Measurements from ENCODE around the gene AP2A2.
A peak's percentile ranks its signal among the peaks of the same experiment; 100 is the strongest.

Gene AP2A2

DNA sequence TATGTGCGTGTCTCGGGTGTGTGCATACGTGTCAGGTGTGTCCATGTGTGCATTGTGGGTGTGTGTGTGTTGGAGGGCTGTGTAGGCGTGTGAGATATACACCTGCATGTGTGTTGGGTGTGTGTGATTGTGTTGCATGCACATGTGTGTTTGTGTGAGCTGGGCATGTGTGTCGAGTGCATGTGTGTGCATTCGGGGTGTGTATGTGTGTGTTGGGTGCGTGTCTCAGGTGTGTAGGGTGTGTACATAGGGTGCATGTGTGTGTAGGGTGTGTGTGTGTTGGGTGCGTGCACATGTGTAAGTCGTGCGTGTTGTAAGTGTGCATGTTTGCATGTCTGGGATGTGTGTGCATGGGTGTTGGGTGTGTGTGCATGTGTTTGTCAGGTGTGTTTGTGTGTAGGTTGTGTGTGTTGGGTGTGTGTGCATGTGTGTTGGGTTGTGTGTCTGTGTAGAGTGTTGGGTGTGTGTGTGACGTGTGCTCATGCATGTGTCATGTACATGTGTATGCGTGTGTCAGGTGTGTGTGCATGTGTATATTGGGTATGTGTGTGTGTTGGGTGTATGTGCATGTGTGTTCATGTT lies 106.7 kb downstream of the AP2A2 start:
- no peak for DNase-seq

DNA sequence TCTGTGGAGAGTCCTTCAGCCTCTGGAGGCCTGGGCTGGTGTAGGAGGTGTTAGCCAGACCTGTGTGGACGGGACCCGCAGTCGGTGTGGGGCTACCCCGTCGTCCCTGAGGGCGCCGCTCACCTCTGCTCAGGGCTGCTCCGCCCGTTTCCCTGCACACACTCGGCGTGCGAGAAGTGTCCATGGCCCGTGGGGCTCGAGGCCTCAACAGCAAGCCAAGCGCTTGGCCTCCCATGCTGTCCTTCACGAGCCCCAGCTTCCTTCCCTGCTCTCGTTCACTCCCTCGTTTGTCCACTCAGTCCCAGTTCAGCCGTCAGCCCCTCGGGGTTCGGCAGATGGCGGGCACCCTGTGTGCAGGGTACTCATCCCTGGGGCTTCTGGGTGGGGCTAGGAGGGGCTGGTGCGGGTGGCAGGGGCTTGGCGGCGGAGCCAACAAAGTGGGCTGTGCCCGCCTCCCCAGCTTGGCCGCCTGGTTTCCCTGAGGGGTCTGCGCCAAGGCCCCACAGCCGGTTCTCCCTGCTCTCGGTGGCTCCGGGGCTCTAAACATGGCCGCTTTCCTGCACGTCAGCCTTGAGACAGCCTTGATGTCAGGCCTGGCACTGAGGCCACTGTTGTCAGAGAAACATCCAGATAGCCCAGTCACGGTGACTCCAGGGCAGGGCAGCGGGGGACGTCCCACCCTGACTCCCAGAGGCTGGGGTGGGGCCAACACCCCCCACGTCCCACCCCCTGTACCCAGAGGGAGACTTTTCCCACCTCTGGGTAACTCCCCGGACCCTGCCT lies 107.5 kb downstream of the AP2A2 start:
- DNase-seq: no peak

DNA sequence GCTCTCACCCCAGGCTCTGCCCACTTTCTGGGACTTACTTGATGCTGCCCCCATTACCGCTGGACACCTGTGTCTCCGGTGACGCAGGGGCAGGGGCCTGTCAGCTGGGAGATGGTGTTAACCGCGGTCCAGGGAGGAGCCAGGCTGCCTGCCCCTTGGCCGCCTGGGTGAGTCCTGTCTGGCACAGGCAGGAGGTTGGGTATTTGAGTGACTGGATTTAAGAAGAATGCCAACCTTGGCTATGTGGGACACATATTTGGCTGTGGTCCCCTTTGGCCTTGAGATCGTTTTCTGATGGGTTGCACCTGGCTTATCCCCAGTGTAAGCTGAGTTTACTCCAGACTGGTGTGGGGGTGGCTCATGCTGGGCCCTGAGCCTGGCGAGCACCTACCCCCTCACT lies 108.3 kb downstream of the AP2A2 start:
- DNase-seq: no peak

DNA sequence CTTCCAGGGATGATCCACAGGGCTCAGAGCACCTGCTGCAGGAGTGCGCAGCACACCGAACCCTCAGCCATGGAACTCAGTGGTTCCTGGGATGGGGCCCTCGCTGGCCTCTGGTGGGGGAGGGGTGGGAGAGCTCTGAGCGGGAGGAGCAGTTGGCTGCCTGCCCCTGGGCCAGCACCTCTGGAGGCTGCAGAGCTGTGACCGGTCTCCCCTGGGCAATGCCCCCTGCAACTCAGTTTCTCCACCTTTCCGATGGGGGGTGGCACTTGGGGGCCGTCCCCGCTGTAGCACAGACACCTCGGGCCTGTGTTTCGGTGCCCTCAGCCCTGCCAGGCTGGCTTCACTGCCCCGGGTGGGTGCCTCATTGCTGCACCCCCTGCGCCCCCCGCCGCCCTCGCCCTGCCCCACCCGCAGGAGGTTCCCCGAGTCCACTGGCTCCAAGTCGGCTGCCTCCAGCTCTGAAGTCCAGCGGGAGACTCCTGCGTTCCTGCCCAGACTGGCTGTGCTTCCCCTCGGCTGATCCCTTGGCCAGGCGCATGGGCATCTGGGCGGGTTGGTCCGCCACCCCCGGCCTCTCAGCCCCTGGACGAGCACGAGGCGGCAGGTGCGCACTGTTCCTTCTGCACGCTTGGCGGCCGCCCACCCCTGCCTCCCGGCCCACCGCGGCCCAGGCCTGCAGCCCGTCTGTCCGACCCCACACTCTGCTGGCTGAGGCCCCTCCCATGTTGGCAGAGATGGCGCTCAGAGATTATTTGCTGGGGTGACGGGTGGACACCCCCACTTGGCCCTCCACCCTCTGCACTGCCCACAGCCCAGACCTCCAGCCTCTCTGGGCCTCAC lies 109.0 kb downstream of the AP2A2 start:
- DNase-seq: no peak

DNA sequence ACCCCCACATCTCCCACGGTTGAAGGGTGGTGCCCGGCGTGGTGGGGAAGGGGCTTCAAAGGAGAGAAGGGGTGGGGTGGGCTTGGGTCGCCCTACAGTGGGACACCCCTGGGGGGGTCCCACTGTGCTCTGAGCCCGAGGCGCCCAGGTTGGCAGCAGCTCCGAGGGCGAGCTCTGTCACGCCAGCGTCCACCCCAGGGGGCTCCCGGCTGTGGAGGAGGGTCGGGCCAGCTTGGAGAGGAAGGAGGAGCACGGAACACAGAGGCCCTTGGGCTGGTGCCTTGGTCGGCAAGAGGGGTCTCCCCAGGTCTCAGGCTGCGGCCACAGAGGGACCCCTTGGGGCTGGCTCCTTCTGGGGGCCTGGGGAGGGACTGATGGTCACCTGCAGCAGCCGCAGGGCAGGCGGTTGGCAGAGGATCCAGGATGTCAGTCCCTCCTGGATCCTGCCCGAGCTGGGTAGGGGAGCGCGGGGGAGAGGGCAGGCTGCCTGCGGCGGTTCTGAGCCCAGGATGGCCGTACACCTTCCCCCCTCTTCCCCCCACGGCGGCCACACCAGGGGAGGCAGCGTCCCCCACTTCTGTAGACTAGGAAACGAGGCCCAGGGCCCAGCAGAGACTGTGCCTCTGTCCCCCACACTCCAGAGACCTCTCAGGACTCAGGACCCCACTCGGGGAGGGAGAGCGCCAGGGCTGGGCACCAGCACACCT lies 110.1 kb downstream of the AP2A2 start:
- no peak for DNase-seq

DNA sequence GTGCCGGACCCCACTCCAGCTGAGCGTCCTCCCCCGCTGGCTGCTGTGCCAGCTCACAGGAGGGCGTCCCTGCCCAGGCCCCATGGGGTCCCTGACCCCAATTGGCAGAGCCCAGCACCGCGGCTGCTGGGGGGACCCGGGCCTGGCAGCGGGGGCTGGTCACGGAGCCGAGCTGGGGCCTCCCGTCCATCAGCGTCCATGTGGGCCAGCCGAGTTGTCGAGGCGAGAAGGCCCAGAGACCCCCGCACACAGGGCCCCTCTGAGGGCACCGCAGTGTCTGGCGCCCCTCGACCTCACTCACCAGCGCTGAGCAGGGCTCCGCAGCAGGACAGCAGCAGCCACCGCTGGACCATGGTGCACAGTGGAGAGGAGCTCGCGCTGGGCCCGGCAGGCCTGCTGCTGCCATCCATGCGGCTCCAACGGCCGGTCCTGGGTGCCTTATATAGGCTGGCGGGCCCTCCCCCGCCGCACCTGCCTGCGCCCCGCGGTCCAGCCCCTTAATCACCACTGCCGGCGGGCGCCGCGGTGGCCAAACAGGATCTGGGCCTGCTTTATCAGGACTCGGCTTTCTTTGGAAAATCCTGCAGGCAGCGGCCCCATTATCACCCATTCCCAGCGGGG lies 110.7 kb downstream of the AP2A2 start, which contains the start of gene MUC6:
TSS of gene MUC6 (minus strand) at position 416 of the 621 bp plus-strand sequence. CDS start at position 353, 63 bp downstream.
- no peak for DNase-seq

DNA sequence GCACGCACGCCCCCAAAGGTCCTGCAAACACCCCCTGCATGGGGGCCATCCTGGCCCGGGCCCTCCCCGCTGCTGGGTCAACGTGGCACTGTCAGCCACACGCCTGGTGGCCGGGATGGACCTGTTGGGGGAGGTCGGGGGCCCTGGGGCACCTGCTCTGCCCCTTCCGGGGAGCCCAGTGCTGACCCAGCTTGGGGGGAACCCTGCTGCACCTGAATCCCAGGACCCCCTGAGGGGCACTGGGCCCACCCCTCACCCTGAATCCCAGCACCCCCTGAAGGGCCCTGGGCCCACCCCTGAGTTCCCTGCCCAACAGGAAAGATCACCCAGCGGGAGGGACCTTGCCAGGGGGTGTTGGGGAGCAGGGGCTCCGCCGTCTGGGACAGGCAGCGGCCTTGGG lies 111.3 kb downstream of the AP2A2 start:
- DNase-seq: no peak

DNA sequence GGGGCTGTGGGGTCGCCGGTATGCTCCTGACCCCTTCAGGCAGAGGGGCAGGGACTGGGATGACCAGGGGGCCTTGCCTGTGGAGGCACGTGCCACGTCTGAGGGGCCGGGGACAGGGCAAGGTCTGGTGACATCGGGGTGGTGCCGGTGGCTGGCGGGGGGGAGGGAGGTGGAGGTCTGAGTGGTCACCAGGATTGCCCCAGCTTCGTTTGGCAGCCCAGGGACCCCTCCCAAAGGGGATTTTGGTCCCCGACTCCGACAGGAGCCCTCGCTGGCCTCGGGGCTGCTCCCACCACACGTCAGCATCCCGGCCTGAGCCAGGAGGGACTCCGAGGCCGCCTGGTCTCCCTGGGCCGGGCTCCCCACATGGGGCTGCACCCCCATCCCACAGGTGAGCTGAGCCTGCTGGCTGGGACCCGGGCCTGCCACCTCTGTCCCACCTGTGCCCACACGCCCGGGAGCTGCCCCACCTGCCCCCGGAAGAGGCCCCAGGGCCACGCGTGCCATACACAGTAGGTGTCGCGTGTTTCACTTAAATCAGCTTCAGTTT lies 111.9 kb downstream of the AP2A2 start:
- DNase-seq: no peak

DNA sequence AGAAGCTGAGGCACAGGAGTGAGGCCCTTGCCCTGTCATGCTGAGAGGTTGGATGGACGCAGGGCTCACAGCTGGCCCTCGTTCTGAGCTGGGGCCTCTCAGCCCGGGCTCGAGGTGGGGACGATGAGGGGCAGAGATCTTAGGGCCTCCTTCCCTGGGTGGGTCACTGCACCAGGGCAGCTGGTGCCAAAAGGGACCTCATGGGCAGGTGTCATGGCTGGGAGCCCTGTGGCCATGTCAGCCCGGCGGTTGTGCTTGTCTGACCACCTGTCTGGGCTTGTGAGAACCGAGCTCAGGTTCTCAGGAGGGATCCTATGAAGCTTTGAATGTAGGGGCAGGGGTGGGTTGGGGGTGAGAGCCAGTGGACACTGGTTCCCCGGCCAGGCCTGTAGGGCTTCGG lies 112.7 kb downstream of the AP2A2 start:
- DNase-seq: no peak

DNA sequence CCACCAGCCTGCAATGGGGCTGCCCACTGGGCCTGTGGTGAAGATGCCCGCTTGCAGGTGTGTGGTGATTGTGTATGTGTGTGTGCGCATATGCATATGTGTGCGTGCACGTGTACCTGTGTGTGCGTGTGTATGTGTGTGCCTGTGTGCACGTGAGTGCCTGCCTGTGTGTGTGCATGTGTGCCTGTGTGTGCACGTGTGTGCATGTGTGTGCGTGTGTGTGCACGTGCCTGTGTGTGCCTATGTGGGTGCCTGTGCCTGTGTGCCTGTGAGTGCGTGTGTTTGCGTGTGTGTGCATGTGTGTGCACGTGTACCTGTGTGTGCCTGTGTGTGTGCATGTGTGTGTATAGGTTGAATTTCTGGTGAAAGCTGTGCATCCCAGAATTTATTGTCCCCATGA lies 113.3 kb downstream of the AP2A2 start:
- no peak for DNase-seq

DNA sequence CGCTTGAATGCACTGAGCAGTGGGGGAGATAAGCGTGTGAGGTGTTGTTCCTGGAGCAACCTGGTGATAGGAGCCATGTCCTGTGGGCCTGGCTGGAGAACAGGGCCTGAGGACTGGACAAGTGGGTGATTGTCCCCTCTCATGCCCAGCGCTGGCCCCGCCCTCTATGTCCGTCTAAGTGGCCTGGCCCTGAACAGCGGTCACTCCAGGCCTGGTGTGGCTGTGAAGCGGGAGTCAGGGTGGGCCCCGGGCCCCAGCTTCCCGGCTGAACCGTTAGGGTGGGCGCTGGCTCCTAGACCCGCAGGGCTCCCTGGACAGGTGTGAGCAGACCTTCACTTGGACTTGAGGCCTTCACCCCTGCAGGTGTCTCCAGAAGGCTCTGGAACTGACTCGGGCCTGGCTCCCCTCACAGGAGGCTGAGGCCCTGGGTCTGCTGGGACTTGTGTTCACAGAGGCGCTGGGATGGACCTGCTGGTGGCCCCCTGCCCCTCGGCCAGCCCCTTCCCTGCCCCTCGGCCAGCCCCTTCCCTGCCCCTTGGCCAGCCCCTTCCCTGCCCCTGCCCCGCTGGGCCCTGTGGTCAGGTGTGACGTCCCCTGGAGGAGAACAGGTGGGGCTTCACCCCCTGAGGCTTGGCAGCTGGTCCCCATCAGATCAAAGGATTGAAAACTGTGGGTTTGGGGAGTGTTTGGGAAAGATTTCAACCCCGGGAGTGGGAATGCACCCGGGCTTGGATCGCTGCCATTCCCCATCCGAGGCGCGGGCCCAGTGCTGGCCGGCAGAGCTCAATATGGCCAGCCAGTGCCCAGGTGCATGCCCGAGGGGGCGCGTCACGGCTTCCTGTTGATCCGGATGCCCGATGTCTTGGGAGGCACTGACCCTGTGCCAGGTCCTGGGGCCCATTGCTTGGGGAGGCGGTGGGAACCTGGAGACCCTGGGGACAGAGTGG lies 114.1 kb downstream of the AP2A2 start:
- DNase-seq: no peak

DNA sequence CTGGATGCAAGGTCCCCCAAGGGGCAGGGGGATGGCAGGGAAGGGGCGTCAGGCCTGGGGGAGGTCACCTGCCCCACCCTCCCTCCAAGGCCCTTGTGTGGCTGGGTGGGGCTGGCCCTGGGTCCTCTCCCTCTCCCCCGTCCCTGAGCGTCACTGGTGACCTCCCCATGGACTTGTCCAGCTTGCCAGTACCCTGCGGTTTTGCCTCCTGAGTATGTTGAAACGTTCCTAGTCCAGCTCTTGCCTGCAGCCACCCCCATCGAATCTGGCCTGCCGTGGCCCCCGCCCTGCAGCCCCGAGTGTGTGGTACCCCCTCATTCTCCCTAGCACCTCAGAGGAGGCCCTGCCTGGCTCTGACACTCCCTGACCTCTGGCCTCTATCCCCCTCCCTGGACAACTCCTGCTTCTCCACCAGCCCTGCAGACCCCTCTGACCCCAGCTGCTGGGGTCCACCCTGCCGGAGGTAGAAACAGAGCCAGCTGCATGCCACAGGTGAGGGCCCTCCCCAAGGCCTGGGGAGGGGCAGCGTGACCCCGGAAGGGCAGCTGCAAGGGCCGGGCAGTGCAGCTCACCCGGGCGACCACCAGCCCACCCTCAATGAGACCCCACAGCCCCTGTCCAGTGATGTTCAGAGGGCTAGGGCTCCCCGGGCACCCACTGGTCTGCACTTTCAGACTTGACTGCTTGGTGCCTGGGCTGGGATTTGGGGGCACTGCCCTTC lies 114.9 kb downstream of the AP2A2 start:
- DNase-seq: no peak

DNA sequence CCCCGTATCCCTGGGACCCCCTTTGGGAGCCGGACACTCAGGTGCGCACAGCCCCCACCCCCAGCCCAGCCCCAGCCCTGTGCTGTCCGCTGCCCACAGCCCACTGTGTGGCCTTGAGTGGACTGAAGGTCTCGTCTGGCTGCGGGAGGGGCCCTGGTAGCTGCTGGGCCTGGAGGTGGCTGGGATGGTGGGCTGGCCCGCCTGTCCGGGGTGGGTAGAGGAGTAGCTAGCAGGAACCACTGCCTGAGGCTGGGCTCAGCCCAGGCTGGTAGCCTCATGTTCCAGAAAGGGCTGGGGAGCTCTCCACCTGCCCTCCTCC lies 115.4 kb downstream of the AP2A2 start:
- DNase-seq: no peak

DNA sequence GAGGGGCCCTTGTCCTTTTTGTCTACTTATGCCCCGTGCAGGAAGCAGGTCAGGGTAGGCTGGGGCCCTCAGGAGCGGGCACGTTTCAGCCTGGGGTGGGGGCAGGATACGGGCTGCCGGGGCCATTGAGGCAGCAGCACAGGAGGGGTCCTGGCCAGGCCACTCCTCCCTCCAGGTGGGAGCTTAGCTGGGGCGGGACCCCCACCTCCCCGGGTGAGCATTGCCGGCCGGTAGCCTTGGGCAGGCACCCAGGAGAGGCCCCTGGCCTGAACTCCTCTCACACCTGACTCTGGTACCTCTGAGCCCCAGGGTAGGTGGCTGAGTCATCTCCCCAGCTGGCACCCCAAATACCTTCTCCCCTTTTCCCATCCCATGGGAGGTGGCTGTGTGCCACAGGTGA lies 115.8 kb downstream of the AP2A2 start:
- no peak for DNase-seq

DNA sequence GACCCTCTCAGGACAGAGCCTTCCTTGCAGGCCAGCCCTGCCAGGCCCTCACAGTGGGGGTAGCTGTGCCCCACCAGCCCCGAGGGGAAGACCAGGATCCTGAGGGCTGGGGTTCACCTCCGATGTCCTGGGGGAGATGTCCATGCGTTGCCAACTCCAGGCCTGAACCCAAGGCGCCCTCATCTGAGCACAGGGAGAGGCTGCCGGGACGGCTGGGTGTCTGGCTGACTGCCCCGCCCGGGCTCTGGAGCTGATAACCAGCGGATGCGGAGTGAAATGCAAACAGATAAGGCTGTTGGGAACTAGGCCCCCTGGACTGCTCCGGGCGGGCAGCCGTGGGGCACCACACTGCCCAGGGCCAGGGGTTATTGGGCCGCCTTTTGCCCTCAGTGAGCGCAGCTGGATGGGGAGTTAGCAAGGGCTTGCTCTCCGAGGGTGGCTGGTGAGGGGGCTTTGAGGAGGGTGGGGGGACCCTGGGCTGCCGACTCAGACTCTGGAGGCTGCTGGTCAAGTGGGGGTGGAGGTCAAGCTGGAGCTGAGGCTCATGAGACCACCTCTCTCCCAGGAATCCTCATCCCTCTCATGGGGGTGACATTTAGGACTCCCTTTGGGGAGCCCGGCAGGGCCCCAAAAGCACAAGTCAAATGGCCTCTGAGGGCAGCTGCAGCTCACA lies 116.4 kb downstream of the AP2A2 start:
- DNase-seq: peak; percentile 39

DNA sequence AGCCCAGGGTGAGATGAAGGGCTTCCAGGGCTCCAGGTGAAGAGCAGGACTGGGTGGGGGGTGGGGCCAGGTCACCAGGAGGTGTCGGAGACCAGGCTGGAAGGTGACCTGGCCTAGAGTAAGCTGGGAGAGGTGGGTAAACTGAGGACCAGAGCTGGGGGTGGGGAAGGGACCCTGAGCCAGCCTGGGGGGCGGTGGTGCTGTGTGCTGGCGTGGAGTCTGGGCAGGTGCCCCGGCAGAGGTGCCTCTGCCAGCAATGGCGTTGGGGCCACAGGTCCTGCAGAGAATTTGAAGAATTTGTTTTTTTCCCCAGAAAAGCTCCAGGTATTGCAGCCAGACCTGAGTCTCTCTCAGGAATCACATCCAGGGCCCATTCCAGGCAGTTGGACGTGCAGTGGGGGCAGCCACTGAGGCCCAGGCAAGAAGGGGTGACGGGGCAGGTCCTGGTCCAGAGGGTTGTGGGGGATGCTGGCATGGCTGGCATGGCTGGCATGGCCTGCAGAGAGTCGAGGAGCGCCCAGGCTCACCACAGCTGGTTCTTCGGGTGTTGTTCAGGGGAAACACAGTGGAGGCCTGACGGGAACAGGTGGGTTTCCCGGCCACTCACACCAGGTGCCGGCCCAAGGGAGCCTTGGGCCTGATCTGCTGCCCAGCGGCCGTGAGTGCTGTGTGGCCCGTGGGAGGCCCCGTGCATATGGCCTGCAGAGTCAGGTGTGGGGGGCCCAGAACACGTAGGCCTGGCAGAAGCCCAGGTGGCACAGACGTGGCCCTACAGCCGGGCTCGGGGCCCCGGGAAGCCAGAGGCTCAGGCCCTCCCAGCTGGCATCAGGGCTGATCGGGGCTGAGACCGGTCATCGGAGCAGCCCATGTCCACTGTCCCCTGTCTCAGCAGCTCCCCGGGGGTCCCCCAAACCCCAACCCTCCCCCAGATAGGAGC lies 117.2 kb downstream of the AP2A2 start:
- DNase-seq: no peak

DNA sequence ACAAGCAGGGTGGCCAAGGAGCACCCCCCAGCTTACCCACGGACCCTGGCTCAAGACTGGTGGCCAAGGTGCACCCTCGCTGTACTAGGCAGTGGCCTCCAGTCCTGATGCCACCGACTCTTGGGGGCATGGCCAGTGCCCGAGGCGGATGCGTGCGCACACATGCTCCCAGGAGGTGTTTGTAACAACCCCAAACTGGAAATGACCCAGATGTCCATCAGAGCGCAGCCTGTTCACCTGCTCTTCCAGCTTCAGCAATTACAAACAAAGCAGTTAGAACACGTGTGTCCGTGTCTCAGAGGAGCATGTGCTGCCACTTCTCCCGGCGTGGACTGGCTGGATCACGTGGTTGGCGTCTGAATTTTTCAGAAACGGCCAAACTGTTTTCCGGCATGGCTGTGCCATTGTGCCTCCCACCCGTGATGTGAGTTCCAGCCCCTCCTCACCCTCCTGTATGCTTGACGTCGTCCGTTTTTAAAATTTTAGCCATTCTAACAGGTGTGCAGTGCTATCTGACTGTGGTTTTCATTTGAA lies 118.0 kb downstream of the AP2A2 start:
- no peak for DNase-seq

DNA sequence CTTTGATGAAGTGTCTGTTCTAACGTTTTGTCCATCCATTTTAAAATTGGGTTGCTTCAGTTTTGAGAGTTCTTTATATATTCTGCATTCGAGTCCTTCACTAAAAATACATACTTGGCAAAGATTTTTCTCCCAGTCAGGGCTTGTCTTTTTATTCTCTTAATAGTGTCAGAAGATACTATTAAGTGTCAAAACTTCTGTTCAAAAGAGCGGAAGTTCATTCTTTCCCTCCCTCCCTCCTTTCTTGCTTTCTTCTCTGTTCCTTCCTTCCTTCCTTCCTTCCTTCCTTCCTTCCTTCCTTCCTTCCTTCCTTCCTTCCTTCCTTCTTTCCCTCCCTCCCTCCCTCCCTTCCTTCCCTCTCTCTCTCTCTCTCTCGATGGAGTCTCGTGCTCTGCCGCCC lies 118.5 kb downstream of the AP2A2 start:
- DNase-seq: no peak
